Left cardiac atrium (tissue), 4 donors: ENCODE measurements around the gene MYOG. TPM values are rescaled to one million over a fixed set of nuclear protein-coding genes. Genes with fewer than 3 reads are reported as not detected.

Source experiments
- ATAC-seq, 2 donors: fragments of 200-7000 bp; cut with Tn5 transposase; one replicate each; pipeline ENCODE4 v1.9.1; 2020; ENCODE audit warnings: mild to moderate bottlenecking in 2 of 2, moderate library complexity in 2 of 2
- DNase-seq: peaks from one replicate; pipeline ENCODE4 v3.0.0-alpha.2; 2020
- intact Hi-C, 2 donors: fragments of 100-400 bp; cut with DNase I; formaldehyde crosslinking; loops; one replicate each; pipeline versions ENCODE4 v1.14.1 to v1.15.1; 2022 to 2023
- total RNA-seq, 2 donors: library from RNA; stranded (reverse); fragmentation: NEBNext Ultra II Directional; extraction: Animal tissue kit (Norgen Biotek cat#: 25700); gene quantifications; one replicate each; pipeline ENCODE4 v1.2.1, GENCODE V29; 2021
- donor health status: DM: no; HTN: yes; CAD: no.
- donor health status: DM: no; HTN: yes; CAD: no; lungs with severe emphysema.
- donor health status: DM: yes; HTN: yes; CAD: no.
- donor health status: Dilated cardiomyopathy.

The MYOG gene
- total RNA-seq, 2 donors from 2014 or later, result not detected

DNA sequence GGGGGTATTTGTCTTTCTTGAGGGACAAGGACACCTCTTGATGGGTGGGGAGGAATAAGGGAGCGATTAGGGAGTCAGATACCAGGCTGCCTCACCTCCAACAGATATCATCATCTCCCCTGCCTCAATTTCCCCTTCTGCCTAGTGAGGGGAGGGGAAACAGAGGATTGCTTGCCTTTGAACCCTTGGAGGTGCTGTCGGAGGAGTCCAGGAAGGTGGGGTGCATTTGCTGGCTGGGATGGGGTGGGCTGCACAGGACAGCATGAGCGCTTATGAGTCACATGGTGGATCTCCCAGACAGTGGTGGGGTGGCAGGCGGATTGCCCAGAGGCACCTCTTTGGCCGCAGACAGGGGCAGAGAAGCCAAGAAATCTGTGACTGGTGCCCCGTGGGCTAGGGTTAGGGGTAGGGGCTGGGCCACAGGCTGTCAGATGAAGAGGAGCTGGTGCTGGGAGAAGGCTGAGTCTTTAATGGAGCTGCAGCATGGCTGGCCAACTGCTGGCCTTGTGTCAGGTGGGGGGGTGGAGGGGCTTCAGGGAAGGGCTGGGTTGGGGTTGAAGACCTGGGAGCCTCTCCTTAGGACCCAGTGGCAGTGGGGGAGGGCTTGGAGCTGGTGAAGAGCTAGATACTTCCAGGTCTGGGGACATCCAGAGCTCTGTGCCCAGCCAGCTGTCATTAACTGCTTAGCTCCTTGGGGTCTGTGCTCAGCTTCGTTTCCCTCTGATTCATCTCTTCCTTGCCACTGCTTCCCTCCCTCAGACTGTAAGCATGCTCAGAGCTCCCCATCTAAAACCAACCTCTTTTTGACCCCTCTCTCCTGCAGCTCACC, 34.7 kb upstream of the MYOG start:
- no peak for DNase-seq
- intact Hi-C loops, result no loop called here
- ATAC-seq, result no peak

DNA sequence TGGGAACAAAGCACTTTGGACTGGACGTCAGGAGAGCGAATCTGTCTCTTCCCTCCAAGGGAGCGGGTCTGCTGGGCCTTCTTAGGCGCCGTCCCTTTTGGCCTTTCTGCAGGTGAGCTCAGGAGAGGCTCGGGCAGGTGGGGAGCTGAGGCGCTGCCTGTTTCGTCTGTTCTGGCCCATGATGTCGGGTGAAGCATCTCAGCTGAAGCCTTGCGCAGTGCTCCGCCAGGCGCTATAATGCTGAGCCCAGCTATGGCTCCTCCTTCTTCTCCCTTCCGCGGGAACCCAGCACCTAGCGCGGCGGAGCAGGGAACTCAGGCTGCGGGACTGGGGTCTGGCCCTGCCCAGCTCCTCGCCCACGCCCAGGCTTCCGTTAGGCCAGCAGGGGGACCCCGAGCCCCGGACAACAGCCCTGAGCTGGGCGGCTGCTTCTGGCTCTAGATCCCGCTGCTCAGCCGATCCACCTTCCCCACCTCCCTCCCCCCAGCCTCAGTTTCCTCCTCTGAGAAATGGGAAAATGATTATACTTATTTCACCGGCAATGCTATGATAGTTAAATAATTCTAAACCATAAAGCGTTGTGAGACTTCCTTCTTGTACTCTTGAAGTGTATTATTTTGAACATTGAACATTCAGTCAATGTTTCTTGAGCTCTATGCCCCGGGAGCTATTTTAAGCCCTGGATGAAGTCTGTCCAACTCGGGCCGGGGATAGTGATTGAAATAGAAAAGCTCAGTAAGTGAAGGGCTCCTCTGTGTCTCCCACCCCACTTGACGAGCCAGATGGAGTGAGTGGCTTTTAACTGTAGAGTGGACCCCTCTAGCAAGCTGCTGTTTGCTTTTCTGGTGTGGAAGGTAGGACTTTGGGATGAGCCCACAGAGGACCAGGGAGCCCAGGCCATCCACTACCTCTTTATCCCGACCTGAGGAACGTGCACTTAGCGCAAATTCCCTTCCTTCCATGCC, 32.1 kb upstream of the MYOG start:
- DNase-seq, result peak; percentile 82
- intact Hi-C loops, result loop anchor here (2.0 to 5.0 kb wide), 4 partner anchors 53 to 101 kb away; no protein-coding TSS in a partner anchor
- peak; percentile 94 to 96 for ATAC-seq

DNA sequence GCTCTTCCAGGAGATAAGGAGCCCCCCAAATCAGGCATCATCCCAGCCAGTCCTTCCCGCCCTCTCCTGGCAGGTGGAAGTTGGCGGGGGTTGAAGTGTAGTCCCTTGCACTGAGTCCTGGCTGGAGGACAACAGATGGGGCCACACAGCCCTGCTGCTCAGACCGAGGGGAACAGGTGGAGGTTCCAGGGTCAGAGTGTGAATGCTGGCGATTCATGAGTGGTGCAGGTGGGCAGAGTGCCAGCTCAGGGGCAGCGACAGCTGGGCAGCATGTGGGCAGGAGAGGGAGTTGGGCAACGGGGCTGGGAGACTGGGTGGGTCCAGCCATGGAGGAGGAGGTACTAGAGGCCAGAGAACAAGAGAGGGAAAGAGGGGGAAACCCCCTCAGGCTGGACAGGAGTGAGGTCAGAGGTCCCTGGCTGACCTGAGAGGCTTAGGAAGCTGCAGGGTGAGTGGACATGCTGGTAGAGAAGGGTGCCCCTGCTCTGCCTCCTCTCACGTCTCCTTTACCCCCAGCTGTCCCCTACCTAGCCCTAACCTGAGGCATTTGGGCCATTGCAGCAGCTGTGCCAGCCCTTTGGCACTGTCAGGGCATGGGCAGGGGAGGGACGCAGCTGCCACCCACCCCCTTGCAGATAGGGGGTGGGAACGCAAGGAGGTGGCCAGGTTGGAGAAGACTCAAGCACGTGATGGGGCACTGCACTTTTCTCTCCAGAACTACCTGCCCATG, 30.4 kb upstream of the MYOG start:
- ATAC-seq, result no peak
- DNase-seq, result no peak
- intact Hi-C loops, result loop anchor here in 1 of 2 donors (5.0 kb wide), 1 partner anchor 101 kb away; no protein-coding TSS in a partner anchor

DNA sequence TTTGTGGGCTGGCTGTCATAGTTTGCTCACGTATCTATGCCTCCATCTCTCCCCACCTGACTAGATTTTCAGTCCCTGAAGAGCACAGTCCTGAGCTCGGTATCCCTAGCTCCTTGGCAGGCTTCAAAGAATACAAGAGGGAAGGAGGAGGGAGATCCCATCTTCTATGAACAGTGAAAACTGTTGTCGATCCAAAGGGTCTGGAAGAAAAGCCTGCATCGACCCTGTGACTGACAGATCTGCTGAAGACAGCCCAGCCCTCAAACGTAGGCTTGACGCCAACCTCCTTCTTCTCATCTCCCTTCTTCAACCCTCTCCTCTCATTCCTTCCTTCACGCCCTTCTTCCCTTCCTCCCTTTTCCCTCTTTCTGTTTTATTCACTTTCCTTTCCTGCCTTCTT, 28.4 kb upstream of the MYOG start:
- DNase-seq (no peak), ATAC-seq (no peak)
- intact Hi-C loops, result loop anchor here in 1 of 2 donors (5.0 kb wide), 1 partner anchor 72 kb away; no protein-coding TSS in a partner anchor

DNA sequence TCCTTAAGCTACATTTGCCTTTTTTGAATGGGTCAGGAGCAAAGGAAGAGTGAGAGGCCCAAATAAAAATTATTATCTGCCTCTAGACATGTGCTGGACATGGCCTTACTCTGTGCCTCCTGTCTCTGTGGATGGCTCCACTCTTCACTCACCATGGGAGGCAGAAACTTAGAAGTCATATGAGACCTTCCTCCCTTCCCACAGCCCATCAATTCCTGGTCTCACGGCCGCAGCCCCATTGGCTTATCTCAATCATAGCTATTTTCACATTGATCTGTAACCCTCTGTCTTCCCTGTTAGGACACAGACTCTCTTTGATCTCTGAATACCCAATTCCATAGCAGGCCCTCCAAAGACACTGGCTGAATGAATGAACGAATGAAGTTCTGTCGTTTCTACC, 27.5 kb upstream of the MYOG start:
- ATAC-seq (no peak), DNase-seq (no peak)
- intact Hi-C loops, result loop anchor here in 1 of 2 donors (5.0 kb wide), 1 partner anchor 71 kb away; no protein-coding TSS in a partner anchor

DNA sequence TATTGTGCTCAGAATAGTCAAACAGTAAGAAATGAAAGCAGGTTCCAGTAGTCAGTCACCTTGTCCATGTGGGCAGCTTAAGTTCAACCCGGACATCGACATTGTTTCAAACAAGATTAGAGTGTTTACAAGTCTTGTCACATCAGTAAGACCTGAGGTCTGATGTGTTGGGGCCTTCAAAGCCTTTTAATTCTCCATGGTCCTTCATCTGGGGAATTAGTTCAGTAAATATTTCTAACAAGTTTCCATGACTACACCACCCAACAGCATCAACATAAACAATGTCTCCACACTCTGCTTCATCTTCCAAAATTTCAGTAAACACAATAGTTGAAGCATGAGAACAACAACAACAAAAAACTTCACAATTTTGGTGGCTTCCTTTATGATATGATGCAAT, 26.7 kb upstream of the MYOG start:
- ATAC-seq, result no peak
- no peak for DNase-seq
- intact Hi-C loops, result loop anchor here in 1 of 2 donors (5.0 kb wide), 1 partner anchor 70 kb away; no protein-coding TSS in a partner anchor

DNA sequence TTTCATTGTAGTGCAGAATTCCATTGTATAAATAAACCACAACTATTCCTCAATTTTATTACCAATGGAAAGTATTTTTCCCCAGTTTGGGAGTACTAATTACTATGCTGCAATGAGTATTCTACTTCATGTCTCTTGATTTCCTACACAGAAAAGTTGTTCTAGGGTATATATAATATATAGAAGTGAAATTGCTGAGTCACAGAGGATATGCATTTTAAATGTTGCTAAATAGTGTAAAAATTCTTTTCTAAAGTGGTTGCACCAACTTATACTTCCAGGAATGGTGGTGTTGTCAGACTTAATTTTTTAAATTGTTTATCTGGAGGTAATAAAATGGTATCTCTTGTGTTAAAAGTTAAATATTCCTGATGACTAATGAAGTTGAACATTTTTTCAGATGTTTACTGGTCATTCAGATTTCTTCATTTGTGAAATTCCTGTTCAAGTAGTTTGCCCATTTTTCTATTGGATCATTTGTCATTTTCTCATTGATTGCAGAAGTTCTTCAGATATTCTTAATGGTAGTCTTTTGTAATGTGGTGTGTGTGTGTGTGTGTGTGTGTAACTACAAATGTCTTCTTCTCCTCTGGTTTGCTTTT, 19.1 kb upstream of the MYOG start:
- DNase-seq, result no peak
- intact Hi-C loops, result loop anchor here in 1 of 2 donors (5.0 kb wide), 1 partner anchor 48 kb away; no protein-coding TSS in a partner anchor
- ATAC-seq, result no peak

DNA sequence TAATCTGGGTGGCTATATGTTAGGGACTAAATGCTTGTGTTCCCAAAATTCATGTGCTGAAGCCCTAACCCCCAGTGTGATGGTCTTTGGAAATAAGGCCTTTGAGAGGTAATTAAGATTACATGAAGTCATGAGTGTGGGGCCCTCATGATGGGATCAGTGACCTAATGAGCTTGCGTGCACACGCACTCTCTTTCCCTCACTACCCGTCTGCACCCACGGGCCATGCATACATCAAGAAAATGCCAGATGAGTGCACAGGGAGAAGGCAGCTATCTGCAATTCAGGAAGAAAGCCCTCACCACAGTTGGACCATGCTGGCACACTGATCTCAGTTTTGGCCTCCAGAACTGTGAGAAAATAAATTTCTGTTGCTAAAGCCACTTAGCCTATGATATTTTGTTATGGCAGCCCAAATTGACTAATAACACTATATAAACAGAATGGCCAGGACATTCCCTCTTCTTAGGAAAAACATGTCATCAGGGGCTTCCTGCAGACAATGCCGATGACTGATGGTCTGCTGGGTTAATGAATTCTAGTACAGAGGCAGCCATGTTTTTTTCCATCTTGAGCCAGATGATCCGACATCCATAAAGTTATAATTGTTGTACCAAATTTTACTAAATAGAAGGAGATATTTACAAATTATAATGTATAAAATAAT, 18.1 kb upstream of the MYOG start:
- intact Hi-C loops, result loop anchor here in 1 of 2 donors (5.0 kb wide), 1 partner anchor 47 kb away; no protein-coding TSS in a partner anchor
- ATAC-seq, result no peak
- no peak for DNase-seq

DNA sequence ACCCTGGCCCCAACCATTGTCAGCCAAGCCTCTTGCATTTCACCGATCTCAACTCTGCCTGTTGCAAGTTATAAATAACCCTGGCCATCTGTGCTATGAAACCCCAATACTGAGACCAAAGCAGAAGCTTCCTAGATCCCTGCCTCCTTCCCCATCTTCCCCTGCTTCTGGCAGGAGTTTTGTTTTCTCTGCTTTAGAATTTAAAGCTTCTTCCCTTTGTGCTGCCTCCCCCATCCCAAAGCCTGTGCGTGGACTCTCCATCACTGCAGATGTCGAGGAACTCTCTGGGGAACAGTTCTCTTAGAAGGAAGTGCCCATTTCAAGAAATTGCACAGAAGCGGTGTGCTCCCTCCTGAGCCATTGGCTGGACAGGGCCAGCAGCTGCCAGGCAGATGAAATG, 17.4 kb upstream of the MYOG start:
- no peak for ATAC-seq
- no peak for DNase-seq
- intact Hi-C loops, result loop anchor here in 1 of 2 donors (5.0 kb wide), 1 partner anchor 46 kb away; no protein-coding TSS in a partner anchor

DNA sequence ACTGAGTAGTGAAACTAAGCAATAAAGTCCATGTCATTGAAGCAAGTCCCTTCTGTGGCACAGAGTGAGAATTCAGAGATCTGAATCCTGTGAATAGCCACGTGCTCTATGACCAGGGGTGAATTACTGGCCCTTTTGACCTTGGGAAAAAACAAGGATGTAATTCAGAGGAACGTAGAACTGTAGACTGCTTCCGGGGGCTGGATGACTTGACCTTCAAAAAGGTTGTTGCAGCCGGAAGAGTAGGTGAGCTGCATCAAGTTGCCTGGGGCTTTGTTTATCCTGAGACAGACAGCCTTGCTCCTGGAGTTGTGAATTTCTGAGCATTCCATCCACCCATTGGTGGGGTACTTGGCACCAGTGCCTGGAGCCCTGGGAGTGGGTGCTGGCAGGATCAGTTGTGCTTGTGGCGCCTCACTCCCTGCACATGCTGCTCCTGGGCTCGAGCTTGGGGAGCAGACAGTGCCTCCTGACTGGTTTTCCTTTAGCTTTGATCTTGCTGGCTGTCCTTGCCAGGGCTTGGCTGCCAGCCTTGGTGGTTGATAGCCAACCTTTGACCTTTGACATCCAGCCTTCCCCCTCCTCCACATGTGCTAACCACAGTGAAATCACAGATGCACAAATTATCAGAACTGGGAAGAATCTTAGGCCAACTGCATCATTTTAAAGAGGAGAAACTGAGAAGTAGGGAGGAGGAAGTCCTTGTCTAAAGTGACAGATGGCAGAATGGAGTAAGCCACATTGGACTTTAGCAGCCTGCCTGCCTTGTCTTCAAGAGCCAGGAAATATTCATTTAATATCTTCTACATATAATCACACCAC, 16.2 kb upstream of the MYOG start:
- DNase-seq (no peak), ATAC-seq (no peak)
- intact Hi-C loops, result loop anchor here in 1 of 2 donors (5.0 kb wide), 1 partner anchor 45 kb away; no protein-coding TSS in a partner anchor

DNA sequence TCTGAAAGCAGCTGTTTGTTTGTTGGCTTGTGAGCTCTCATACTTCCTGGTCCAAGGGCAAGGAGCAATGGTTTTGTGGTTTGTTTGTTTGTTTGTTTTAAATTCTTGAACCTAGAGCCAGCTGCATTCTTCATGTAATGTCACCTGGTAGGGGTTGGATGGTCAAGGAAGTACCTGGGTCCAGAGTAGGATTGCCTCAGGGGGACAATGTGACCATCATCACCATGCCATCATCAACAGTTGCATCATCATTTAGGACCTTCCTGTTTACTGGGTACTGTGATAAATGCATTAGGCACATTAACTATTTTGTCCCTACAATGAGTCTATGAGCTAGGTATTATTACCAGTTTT, 14.7 kb upstream of the MYOG start:
- ATAC-seq (no peak), DNase-seq (no peak)
- intact Hi-C loops, result loop anchor here in 1 of 2 donors (5.0 kb wide), 1 partner anchor 43 kb away; no protein-coding TSS in a partner anchor

DNA sequence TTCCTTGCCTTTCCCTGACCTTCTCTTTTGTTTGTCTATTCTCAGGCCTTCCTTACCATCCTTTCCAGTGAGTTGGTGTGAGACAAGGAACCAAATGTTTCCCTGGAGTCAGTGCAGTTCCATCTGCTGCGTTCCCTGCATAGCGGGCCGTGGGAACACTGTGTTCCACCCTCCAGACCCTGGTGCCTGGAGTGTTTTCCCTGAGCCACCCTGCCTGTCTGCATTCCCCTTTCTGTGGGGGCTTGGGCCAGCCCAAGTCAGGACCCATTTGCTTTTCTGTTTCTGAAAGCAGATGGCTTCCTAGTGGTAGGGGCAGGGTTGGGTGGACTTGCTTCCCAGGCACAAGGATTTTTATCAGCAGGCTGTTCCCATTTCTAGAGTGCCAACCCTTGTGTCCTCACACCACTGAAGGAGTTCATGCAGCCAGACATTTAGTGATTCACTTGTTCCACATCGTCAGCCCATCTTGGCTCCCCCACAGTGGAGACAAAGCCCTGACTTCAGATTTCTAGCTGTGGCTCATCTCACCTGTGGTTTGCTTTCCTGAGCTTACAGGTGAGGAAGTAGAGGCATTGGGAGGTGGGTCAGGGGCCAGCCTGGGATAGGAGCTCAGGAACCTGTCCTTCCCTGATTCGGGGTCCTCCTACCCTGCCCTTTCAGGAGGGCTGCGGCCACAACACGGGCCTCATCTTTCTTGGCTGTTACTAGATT, 14.1 kb upstream of the MYOG start:
- DNase-seq (no peak), ATAC-seq (no peak)
- intact Hi-C loops, result loop anchor here in 1 of 2 donors (5.0 kb wide), 1 partner anchor 43 kb away; no protein-coding TSS in a partner anchor

DNA sequence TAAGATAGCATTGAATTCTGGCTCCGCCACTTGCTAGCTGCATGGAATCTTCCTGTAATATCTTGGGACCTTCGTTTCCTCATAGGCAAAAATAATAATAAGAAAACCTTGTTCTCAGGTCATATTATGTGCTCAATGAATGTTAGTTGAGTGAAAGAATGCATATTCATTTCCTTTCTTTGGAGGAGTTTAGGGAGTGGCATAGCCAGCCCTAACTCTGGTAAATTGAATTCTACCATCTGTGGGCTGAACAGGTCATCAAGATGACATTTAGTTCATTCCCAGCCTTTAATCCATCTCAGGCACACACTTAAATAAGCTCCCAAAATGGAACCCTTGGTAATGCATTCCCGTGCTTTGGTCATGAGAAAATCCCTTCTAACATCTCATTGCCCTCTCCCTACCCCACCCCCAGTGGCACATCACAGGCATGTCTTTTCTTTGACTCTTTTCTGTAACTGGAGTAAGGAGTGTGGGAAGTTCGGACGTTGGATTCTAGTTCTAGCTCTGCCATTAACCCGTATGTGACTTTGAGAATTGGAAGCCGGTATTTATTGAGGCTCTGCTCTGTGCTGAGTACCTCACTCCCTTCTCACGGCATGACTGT, 13.2 kb upstream of the MYOG start:
- ATAC-seq, result no peak
- DNase-seq, result no peak
- intact Hi-C loops, result no loop called here

DNA sequence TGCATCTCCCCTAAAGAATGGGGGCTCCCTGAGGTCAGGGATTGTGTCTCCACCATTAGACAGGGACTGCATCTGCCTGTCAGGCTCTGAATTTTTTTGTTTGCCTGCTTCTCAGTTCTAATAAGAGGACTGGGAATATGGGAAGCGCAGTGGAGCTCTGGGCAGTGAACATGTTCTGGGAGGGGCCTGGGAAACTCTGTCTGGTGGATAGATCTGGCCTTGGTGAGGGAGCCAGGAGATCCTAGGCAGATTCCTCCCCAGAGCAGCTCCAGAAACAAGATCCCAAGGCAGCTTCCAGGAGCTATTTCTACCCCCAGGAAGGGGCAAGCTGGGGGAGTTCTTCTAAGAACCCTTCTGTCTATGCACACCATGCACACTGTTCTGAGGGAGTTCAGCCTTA, 12.6 kb upstream of the MYOG start:
- ATAC-seq (no peak), DNase-seq (no peak)
- intact Hi-C loops, result no loop called here

DNA sequence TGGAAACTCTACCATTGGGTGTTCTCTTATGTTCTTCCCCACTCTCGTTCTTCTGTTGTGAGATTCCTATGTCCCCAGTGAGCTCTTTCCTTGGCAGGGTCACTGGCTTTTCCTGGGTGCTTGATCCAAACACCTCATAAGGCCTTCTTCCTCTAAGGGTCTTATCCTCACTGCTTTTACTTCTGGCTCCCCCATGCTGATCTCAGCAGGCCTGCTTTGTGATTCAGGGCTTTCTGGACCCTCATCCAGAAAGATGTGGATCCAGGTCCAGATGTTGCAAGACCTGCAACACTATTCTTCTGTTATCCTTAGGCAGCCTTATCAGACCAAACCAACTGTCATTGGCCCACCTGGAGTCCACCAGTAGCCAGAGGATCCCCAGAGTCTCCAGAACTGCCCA, 11.2 kb upstream of the MYOG start:
- no peak for DNase-seq
- intact Hi-C loops, result no loop called here
- no peak for ATAC-seq

DNA sequence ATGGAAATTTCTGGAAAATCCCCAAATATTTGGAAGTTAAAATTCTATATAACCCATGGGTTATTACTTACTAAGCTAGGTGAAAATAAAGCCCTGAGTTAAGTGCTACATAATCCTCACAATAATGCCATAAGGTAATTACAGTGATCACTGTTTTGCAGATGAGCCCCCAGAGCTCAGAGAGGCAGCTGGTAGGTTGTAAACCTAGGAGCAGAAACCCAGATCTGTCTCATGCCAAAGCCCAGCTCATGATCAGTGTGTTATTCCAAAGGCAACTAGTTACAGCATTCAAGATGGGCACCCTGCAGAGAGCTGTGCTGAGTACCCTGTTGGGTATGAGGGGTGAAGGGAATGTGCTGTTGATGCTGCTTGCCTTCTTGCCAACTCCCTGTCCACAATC, 10.8 kb upstream of the MYOG start:
- intact Hi-C loops, result no loop called here
- ATAC-seq (no peak), DNase-seq (no peak)
